Stimulated activated CD8-positive, alpha-beta memory T cell treated with anti-CD3 and anti-CD28 coated beads, Interleukin-7, amount 100 ng/mL, for 1 hour (primary cell): ENCODE data around the gene HACD2.

ENCODE experiments used
- DNase-seq, 2 donors: peaks; one replicate each; pipeline ENCODE4 v3.0.0-alpha.2; 2020; ENCODE audit warnings: low read depth in 2 of 2

HACD2 gene, protein sequence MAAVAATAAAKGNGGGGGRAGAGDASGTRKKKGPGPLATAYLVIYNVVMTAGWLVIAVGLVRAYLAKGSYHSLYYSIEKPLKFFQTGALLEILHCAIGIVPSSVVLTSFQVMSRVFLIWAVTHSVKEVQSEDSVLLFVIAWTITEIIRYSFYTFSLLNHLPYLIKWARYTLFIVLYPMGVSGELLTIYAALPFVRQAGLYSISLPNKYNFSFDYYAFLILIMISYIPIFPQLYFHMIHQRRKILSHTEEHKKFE

GRCh38 chr3:123584988-123585937, at the start of gene HACD2:
TSS of gene HACD2 (minus strand) at chr3:123585053. CDS start at chr3:123585027, 26 bp downstream.
- DNase-seq: peak; percentile 81 to 93

DNA sequence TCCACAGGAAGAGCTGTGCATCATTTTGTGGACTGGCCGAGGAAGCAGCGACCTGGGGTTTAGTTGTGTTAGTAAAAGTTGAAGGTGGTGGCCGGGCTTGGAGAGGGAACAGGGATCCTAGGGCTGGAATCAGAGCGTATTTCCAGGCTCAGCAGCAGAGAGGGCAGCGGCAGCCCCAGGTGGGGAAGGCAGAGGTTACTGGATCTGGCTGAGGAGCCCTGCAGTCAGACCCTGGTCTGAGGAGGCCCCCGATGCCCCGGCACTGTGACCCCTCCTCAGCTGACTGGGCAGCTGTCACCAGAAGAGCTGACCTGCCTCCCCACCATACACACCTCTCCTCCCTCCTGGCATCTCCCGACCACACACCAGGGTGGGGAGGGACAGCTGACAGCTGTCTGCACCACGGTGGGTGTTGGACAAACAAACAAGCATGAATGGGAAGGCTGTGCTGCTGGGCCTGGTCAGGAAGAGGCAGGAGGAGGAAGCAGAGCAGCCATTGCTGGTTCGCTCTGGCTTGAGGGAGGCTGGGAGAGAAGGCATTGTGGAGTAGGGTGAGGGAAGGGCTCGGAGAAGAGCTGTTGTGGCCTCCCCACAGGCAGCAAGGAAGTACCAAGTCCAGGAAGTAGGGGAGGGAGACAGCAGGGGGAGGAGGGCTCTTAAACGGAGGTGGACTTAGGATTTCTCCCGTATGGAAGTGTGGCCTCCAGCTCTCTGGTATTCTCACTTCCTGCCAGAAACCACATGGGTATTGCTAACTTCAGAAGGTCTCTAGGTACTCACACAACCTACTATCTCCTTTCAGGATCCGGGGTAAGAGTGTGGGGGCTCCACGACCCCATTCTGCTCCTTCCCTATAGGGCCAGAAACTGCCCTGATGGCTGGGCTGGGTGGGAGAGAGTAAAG, 49.5 kb upstream of the HACD2 start:
- no peak for DNase-seq

DNA sequence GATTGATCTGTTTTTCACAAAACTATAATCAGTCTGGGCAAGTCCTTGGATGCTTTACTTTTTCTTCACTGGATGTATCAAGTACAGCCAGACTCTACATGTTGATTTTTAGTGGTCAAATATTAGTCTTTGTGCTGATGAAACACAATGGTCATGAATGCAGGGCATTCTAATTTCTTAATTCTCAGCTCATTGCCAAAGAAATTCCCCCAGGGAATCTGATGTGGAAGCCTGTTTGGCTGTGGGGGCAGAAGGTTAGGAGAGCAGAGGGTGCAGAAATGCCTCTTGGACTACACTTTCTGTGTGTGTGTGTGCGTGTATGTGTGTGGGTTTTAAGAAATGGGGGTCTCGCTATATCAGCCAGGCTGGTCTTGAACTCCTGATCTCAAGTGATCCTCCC, 48.7 kb upstream of the HACD2 start:
- no peak for DNase-seq

- no peak for DNase-seq
These were observed 47.4 kb upstream of the HACD2 start for GRCh38 chr3:123632161-123632655.

GRCh38 chr3:123629747-123630047, 44.8 kb upstream of the HACD2 start:
- DNase-seq: no peak

DNA sequence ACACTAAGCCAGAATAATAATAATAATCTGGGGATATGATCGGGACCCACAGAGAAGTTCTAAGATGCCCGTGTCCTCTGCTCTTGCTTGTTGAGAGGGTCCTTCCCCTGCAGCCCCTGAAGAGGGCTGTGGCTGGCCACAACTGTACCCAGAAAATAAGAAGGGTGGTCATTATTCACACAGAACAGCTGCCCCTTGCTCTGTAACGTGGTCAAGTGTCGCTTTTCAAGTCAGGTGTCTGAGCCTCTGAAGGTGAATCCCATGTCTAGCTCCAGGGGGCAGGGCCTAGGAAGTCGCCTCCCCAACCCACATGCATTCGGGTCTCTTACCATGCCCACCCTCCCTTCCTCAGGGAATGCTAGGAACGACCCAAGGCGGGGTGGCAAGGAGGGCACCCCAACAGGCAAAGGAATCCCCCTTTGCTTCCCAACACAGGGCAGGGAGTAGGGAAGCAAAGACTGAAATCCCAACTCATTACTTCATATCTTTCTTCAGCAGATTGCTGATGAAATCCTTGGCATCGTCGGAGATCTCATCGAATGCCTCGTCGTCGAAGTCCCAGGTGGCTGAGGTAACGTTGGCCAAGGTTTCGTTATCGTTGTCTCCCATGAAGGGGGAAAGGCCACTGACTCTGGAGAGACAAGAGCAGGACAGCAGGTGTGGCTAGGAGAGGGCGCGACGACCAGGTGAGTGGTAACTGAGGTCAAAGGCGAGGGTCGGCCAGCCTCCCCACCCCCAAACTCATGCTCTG, 44.3 kb upstream of the HACD2 start:
- DNase-seq: no peak

- DNase-seq: no peak
These were observed 43.1 kb upstream of the HACD2 start for GRCh38 chr3:123627673-123628670.

- no peak for DNase-seq
These were observed 42.0 kb upstream of the HACD2 start for GRCh38 chr3:123626881-123627280.

DNA sequence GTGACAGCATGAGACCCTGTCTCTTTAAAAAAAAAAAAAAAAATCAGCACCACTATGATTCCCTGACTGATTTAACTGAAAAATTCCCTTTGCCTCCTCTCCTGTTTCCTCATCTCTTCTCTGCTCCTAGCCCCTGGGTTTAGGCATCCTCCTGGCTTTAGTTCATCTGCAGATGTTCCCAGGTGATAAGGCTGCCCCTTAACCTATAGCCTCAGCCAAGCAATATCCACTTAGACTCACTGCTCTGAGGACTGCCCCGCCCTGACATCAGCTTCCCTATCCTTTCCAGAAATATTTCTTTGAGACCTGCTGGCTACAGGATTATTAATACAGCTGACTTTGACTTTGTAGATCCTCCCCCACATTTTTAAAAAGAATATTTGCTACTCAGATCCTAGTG, 39.4 kb upstream of the HACD2 start:
- DNase-seq: no peak

GRCh38 chr3:123623346-123623880, 38.6 kb upstream of the HACD2 start:
- no peak for DNase-seq

DNA sequence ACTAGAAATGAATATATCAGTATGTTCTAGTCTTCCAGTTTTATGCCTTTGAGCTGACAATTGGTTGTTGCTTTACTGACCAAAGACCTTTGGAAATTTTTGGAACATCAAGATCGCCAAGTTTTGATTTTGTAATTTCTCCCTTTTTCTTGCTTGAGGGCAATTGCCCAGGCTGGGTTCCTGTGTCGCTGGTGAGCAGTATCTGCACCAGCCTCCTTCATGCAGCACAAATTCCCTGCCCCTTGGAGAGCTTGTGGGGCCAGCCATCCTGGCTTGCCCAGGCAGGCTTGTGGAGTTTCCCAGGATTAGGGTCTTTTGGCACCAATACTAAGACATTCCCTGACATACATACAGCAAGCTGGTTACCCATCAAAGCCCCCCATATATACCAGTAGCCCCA, 37.9 kb upstream of the HACD2 start:
- DNase-seq: no peak

DNA sequence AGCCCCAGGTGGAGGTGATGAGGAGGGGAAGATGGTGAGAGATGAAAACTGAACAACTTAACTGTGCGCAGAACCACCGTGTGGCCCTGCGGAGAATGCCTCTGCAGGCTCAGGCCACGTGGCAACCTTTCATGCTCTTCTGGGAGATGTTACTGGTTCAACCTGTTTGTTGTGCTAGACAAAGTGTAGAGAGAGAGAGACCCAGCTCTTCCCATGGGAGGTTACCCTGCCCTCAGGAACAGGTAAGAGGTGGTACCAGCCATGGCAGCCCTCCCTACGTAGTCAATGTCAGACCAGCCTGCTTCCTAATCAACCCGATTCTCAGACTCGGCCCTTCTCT, 37.0 kb upstream of the HACD2 start:
- DNase-seq: no peak

DNA sequence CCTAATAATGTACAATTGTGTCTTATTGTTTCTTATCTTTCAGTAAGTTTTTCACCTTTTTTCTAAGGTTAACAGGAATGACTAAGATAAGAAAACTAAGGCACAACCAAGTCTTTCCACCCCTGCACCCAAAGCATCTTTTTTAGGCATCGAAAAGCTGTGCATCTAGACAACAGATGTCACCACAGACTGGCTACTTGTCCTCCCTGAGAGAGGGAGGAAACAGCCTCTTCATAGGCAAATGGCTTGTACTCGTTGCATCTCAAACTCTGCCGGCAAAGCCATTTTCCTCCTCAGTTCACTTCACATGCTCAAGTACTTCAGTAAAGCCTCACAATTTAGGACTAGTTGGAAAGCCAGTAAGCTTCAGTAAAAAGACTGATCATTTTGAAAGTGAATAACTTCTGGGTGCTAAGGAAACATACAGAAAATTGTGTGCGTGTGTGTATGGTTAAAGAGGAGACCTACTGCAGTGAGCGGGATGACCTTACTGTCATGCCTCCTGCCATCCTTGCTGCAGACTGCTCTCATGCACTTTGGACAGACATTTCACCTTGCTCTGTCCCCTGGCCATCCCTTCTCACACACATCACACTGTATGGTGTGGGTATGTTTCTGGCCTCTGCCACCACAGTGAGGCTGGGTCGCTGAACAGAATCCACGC, 36.5 kb upstream of the HACD2 start:
- DNase-seq: no peak

DNA sequence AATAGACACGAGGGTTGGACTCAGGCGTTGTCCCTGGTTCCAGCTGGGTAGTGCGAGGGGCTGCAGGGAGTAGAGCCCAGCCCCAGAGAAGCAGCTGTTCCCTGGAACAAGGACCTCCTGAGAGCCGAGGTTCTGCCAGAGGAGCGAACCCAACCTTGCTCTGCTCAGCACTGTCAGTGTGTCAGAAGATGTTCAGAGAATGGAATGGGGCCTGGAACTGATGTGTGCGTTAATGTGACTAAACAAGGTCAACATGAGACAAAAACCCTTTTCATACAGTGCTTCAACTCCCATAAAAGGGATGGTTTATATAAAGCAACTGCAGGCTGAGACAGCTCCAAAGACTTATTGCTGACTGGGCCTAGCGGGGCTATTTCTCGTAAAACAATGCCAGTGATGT, 35.5 kb upstream of the HACD2 start:
- DNase-seq: no peak

DNA sequence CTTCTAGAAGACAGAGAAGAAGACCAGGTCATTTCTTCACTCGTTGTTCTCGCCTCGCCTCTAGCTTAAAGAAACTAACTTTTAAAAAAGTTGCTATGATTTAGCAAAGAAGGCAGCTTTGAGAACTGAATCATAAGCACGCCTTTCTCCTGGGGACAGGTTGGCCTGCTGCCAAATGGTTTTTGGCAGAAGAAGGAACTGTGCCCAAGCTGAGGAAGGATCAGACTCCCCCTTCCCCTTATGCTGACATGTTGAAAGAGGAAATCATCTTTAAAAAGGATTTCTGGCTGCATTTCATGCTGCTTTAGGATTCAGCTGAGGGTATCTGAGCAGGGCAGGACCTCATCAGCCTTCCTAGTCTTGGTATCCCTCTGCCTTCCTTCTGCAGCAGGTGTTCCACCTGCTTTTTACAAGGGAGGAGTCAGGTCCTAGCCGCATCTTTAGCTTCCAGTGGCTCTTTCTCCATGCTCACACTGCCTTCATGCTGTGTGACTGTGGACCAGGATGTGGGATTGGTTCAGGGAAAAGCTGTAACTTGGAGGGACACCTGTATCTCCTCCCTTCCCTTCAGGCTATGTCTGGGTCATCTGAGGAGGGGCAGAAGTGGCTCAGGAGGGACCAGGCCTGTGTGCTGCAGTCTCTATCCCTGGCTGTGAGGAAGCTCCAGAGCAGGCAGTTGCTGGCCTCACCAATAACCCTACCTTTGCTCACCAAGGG, 34.1 kb upstream of the HACD2 start:
- no peak for DNase-seq

- no peak for DNase-seq
These were observed 33.3 kb upstream of the HACD2 start for GRCh38 chr3:123618076-123618708.

DNA sequence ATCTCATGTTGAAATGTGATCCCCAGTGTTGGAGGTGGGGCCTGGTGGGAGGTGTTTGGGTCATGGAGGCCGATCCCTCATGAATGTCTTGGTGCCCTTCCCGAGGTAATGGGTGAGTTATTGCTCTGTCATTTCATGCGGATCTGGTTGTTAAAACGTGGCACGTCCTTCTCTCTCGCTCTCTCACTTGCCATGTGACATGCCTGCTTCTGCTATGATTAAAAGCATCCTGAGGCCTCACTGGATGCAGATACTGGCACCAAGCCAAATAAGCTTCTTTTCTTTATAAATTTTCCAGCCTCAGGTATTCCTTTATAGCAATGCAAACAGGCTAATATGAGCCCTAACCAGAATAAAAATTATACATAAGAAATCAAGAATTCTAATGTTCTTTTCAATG, 31.7 kb upstream of the HACD2 start:
- DNase-seq: no peak

DNA sequence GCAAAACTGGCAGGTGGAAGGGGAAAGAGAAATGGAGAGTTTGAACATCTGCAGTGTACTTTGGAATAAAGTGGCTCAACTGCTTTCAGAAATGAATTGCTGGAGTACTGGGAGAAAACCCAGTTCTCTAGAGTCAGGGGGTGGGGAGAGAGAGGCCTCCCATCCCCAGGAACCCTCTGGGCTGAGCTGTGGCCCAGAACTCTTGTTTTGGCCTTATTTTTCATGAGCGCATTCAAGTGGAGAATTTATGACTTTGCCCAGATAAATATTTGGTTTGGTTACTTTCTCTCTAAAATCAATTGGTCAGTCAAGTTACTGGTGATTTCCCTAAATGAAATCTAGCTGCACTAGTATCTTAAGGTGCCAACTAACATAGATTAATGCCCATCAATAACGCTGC, 28.7 kb upstream of the HACD2 start:
- no peak for DNase-seq
